Skin of body (tissue), 2 donors: ENCODE results near the gene NTRK3. TPM values are rescaled to one million over a fixed set of nuclear protein-coding genes. Genes with fewer than 3 reads are reported as not detected.

Source experiments
- DNase-seq: peaks from one replicate; lab custom pipeline; 2025; lab: John Stamatoyannopoulos, UW
- total RNA-seq: library from RNA; depleted of rRNA; stranded (reverse); fragments of >200 nt; gene quantifications from one replicate; pipeline ENCODE4 v1.2.3, GENCODE V29; 2014

NTRK3 gene
- total RNA-seq, 1 donor from 2014 or later: 7.2 TPM

DNA sequence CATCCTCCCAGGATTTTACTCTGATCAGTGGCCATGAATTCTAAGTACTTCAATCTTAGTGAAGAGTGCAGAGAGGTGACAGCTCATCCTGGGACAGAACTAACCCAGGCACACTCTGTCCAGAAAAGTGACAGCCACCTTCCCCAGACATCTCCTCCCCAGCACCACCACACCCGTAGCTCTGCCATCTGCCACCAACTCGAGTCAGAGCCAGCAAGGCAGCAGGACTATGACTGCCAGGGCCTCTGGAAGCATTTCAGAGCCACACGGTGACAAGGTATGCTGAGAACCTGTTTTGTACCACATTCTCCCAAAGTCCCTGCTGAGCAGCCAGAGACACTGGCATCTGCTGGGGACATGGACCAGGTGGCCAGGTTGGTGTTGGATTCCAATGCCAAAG is 71.0 kb downstream of the NTRK3 start:
- DNase-seq: no peak

DNA sequence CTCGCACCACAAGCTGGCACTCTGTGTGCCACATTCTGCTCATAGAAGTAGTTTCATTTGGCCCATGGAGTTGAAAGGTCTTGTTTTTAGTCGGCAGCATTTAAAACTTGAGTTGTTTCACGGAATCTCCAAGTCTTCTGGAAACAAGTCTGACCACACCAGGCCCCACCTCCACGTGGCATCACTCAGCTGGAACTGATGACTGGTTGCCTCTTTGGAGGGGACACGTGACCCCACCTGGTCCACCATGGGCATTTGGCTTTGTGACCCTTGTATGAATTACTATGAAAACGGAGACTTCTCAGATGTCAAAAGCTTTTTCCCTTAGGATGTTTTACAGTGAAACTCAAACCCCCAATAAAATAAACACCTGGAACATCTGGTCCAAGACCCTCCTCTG is 74.9 kb downstream of the NTRK3 start:
- DNase-seq: no peak

DNA sequence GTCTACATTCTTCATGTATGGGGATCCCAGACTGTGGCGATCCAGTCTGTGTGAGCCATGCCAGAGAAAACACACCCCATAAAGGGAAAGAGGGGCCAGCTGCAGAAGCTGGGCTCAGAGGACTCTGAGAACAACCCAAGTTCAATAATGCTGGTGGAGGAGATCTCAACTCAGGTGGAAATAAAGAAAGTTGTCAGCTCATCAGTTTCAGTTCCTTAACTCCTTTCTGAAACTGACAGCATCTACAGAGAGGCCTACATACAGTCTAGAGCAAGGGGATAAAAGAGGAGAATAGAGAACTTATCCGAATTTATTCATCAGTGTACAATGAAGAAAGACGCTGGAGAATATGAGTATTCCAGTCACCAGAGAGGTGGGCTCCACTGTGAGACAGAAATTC is 77.0 kb downstream of the NTRK3 start:
- no peak for DNase-seq

- no peak for DNase-seq
These were observed 77.9 kb downstream of the NTRK3 start for GRCh38 chr15:88178631-88179030.

GRCh38 chr15:88177451-88177850 is 79.1 kb downstream of the NTRK3 start:
- no peak for DNase-seq

DNA sequence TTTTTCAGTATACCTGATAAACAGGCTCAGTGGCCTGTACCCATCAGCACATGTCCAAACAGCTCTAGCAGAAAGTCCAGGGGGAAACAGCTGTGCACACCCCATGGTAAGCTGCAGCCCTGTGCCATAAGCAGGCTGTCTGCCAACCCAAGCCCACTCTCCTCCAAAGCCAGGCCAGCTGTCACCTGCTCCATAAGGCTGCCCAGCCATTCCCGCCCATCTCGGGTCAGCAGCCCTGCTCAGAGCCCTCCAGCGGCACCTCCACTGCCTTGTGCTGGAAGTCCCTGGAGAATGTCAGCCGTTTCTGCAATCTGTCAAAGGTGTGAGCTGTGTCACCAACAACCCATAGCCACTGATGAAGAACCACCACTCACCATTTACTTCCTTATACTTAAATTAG is 82.0 kb downstream of the NTRK3 start:
- DNase-seq: no peak

- no peak for DNase-seq
These were observed 90.2 kb downstream of the NTRK3 start for GRCh38 chr15:88166082-88166993.

- no peak for DNase-seq
These were observed 94.9 kb downstream of the NTRK3 start for GRCh38 chr15:88161636-88162035.

- DNase-seq: no peak
These were observed 101.2 kb downstream of the NTRK3 start for GRCh38 chr15:88155310-88155709.

GRCh38 chr15:88152672-88153071 is 103.9 kb downstream of the NTRK3 start:
- no peak for DNase-seq

- no peak for DNase-seq
These were observed 108.8 kb downstream of the NTRK3 start for GRCh38 chr15:88147760-88148159.

DNA sequence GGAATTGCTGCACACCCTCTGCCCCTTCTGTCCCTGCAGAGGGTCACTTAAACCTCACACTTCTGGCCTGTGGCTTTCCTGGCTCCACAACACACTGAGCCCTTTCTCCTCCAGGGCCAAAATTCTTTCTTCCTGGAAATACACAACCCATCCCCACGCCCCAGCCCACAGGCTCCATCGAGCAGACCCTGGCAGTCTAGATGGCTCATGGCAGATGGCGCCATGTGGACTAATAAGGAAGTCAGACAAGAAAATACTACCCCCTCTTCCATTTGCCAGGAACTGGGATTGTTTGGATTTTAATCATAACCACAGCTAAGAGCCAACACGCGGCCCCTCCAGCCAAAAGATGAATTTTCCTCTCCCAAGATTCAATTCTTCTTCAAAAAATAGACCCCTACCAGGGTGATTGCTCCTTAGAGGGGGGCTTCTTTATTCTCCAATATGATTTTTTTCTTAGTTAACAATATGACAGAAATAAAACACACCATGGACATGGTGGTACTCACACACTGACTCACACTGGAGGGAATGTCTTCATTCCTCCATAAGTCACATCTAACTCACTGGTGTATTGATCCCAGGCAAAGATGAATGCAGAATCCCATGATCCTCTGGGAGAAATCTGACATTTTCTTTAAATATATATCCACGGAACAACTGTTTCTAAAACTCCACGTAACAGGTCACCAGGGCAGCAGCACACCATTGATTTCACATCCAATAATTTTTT is 111.5 kb downstream of the NTRK3 start:
- no peak for DNase-seq

- DNase-seq: no peak
These were observed 114.4 kb downstream of the NTRK3 start for GRCh38 chr15:88142121-88142520.

GRCh38 chr15:88141269-88141889 is 115.2 kb downstream of the NTRK3 start:
- no peak for DNase-seq

DNA sequence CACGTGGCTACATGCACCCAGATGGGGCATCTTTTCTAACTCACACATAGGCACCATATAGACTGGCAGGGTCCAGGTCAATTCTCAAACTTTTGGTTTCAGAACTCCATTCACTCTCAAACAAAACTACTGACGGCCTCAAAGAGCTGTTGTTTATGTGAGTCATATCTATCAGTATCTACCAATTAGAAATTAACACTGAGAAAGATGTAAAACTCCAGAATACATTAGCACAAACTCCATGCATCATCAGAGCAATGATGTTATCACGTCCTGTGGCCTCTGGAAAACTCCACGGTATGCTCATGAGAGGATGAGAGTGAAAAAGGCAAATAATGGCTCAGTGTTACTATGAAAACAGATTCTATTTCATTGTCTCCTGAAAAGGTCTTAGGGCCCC is 116.1 kb downstream of the NTRK3 start:
- DNase-seq: no peak

DNA sequence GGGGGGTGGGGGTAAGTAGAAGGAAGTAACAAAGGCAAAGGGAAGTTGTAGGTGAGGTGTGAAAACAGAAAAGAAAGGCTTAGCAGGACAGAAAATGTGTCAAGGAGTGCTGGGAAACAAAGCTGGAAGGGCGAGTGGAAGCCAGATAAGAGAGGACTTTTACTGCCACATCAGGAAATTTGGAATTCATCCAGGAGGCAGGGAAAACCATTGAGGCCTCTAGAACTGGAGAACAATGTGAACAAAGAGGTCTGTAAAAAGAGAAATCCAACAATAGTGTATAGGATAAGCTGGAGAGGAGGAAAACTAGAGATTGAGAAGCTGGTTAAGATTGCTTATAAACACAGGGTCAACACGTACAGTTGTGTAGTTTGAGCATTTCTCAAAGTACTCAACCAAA is 116.6 kb downstream of the NTRK3 start:
- no peak for DNase-seq

GRCh38 chr15:88133795-88134194 is 122.7 kb downstream of the NTRK3 start:
- no peak for DNase-seq

DNA sequence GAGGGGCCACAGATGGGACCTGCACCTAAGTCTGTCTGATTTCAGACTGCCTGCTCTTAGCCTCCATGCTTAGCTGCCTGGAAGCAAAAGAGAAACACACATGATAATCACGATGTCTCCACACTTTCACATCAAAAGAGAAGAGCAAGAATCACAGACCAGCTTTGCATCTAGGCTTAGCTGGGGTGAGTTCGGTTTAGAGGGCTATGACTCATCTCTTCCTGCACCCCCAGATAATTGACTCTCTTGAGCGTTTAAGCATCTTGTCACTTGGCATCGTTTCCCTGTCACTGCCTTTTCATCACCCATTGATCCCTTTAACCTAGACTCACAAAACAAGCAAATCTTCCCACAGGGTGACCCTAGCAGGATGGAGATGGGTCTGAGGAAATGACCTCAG is 124.0 kb downstream of the NTRK3 start:
- no peak for DNase-seq

- no peak for DNase-seq
These were observed 124.6 kb downstream of the NTRK3 start for GRCh38 chr15:88131937-88132336.

- DNase-seq: no peak
These were observed 129.1 kb downstream of the NTRK3 start for GRCh38 chr15:88127432-88127790.

DNA sequence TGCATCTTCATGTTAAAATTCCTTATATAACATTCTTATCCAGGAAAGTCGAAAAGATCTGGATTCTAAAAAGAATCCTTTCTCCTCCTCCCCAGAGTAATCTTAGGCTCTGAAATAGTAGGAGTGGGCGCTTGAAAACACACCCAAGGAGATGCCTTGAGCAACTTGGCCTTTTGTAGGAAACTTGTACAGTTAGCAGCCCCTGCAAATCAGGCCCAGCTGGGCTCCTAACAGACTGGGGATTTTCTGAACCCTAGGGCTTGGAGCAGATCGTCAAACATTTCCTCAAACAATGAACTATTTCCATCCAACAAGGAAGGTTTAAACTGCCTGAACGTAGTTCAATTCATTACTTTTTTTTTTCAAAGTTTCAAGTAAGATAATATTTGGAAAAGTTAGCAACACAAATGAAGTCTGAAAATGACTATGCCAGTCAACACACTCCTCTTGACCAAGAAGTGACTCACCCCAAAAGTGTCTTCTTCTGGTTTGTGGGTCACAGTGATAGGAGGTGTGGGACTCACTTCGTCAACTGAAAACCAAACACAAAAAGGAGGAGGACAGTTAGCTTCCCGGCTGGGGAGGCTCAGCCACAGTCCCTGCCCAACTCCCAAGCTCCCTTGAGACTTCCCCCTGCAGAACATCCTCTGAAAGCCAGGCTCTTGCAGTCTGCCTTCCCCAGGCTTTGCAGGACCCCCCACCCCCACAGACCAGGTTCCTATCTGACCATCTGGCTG is 129.7 kb downstream of the NTRK3 start:
- DNase-seq: no peak

GRCh38 chr15:88125576-88125975 is 131.0 kb downstream of the NTRK3 start:
- no peak for DNase-seq
